OCI-LY7 (cell line): ENCODE results near the gene STK32C. TPM values are rescaled to one million over a fixed set of nuclear protein-coding genes. Genes with fewer than 3 reads are reported as not detected.

Experiments used
- BruUV-seq: library from RNA; stranded (reverse); fragments of 400-500 nt; replicated peaks from 2 replicates; lab custom pipeline; 2021; lab: Mats Ljungman, UMichigan
- CTCF ChIA-PET: fragments of 300-600 bp; sonication (Branson Sonifier 250); formaldehyde crosslinking; loops from one replicate; lab custom pipeline; 2022; ENCODE audit warnings: antibody characterized with exemption; ENCODE audit not compliant: unreplicated experiment; lab: Charles Lee
- POLR2A ChIA-PET: fragments of 300-600 bp; sonication (Branson Sonifier 250); formaldehyde crosslinking; loops from one replicate; lab custom pipeline; 2022; ENCODE audit warnings: antibody characterized with exemption; lab: Charles Lee
- DNase-seq: peaks from one replicate; pipeline ENCODE4 v3.0.0-alpha.2; 2015; ENCODE audit warnings: low spot score
- H2AFZ ChIP-seq: fragments of 200-600 bp; sonication (generic), shearing (Covaris generic); 2 replicates; pipeline ENCODE4 v1.6.1; 2014; ENCODE audit warnings: mild to moderate bottlenecking, antibody characterized with exemption, low read length, moderate library complexity
- H3K27ac ChIP-seq: fragments of 200-600 bp; sonication (generic); 2 replicates; pipeline ENCODE4 v1.5.1; 2014; ENCODE audit warnings: mixed run types, low read depth, mild to moderate bottlenecking, moderate library complexity, low read length, inconsistent platforms; ENCODE audit not compliant: poor library complexity, severe bottlenecking
- H3K36me3 ChIP-seq: fragments of 200-600 bp; sonication (generic); 2 replicates; pipeline ENCODE4 v1.6.1; 2014; ENCODE audit warnings: mild to moderate bottlenecking, antibody characterized with exemption, low read length, moderate library complexity, mixed read lengths; ENCODE audit not compliant: insufficient read depth
- H3K4me1 ChIP-seq: fragments of 200-600 bp; sonication (generic); 2 replicates; pipeline ENCODE4 v1.5.1; 2014; ENCODE audit warnings: mild to moderate bottlenecking, low read length; ENCODE audit not compliant: insufficient read depth, poor library complexity, severe bottlenecking
- H3K4me2 ChIP-seq: fragments of 200-600 bp; sonication (generic); 2 replicates; pipeline ENCODE4 v1.6.1; 2014; ENCODE audit warnings: mild to moderate bottlenecking, low read length
- H3K4me3 ChIP-seq: fragments of 200-600 bp; sonication (generic); 2 replicates; pipeline ENCODE4 v1.5.1; 2014; ENCODE audit warnings: mild to moderate bottlenecking, low read depth, low read length; ENCODE audit not compliant: poor library complexity, severe bottlenecking
- H3K79me2 ChIP-seq: fragments of 200-600 bp; sonication (generic); 2 replicates; pipeline ENCODE4 v1.6.1; 2016; ENCODE audit warnings: low read depth, mild to moderate bottlenecking, low read length, moderate library complexity, mixed read lengths; ENCODE audit not compliant: insufficient read depth
- H3K9me2 ChIP-seq: fragments of 200-600 bp; sonication (generic); 2 replicates; pipeline ENCODE4 v1.6.1; 2016; ENCODE audit warnings: mild to moderate bottlenecking, low read length, mixed read lengths; ENCODE audit not compliant: insufficient read depth
- H3K9me3 ChIP-seq: fragments of 200-600 bp; sonication (generic); 2 replicates; pipeline ENCODE4 v1.6.1; 2014; ENCODE audit warnings: mild to moderate bottlenecking, mixed run types, low read length, mixed read lengths
- H4K20me1 ChIP-seq: fragments of 200-600 bp; sonication (generic); 2 replicates; pipeline ENCODE4 v1.6.1; 2014; ENCODE audit warnings: mild to moderate bottlenecking, antibody characterized with exemption, low read length, moderate library complexity, mixed read lengths; ENCODE audit not compliant: insufficient read depth
- CTCF ChIP-seq: fragments of 200-600 bp; sonication (generic); conservative IDR thresholded peaks from 2 replicates; pipeline ENCODE4 v1.5.1; 2014; ENCODE audit warnings: mild to moderate bottlenecking, antibody characterized with exemption, low read length, moderate library complexity, mixed read lengths
- EZH2phosphoT487 ChIP-seq: fragments of 200-600 bp; sonication (generic); IDR thresholded peaks from 2 replicates; pipeline ENCODE4 v1.6.1; 2018; ENCODE audit warnings: low read depth, borderline replicate concordance, mild to moderate bottlenecking, mixed run types, antibody characterized with exemption, low read length, moderate library complexity, mixed read lengths
- intact Hi-C: fragments of 100-400 bp; cut with micrococcal nuclease; formaldehyde crosslinking; loops from one replicate; pipeline ENCODE4 v1.10.0; 2022; ENCODE audit not compliant: unreplicated experiment
- total RNA-seq, 2 experiments: library from RNA; depleted of rRNA in 1 of 2; stranded (reverse); fragments of >200 nt in 1 of 2; shearing (Covaris generic) in 1 of 2; gene quantifications; 2 replicates each; pipeline ENCODE4 v1.2.3, GENCODE V29; 2014 to 2022

Gene STK32C
- total RNA-seq, 2 experiments from 2014 or later, result 13.1 to 30.4 TPM

GRCh38 chr10:132178672-132179545, 128.8 kb downstream of the STK32C start:
- no TSS peak for BruUV-seq
- TF ChIP-seq EZH2phosphoT487, result no peak
- no peak for TF ChIP-seq CTCF

GRCh38 chr10:132178046-132178445, 129.7 kb downstream of the STK32C start:
- no TSS peak for BruUV-seq
- CTCF ChIA-PET, result no interaction called here
- H3K36me3 ChIP-seq, result no peaks in the 10 kb centered on the region
- no peak overlapping the region for H2AFZ ChIP-seq
- no peaks in the 10 kb centered on the region for H3K79me2 ChIP-seq
- no peak overlapping the region for H3K4me3 ChIP-seq
- no peak for DNase-seq
- H3K4me2 ChIP-seq, result no peak overlapping the region
- TF ChIP-seq CTCF (no peak), EZH2phosphoT487 (no peak)
- H3K9me3 ChIP-seq, result 0 out of 2 replicates have a peak, but pooled peaks cover 4% of the 10 kb centered on the region
- H4K20me1 ChIP-seq, result no peaks in the 10 kb centered on the region
- H3K4me1 ChIP-seq, result no peaks in the 10 kb centered on the region
- H3K27ac ChIP-seq, result no peak overlapping the region
- intact Hi-C loops, result no loop called here
- no peaks in the 10 kb centered on the region for H3K9me2 ChIP-seq
- POLR2A ChIA-PET, result no interaction called here

More at GRCh38 chr10:132178672-132179545, 128.8 kb downstream of the STK32C start:
- CTCF ChIA-PET, result no interaction called here
- Histone ChIP-seq H3K9me3 (0 out of 2 replicates have a peak, but pooled peaks cover 4% of the 10 kb centered on the region), H4K20me1 (no peaks in the 10 kb centered on the region), H3K4me3 (no peak overlapping the region), H3K79me2 (no peaks in the 10 kb centered on the region), H3K4me2 (no peak overlapping the region), H3K27ac (no peak overlapping the region), H3K4me1 (no peaks in the 10 kb centered on the region), H2AFZ (no peak overlapping the region), H3K36me3 (no peaks in the 10 kb centered on the region), H3K9me2 (no peaks in the 10 kb centered on the region)
- intact Hi-C loops, result no loop called here
- POLR2A ChIA-PET, result no interaction called here
- no peak for DNase-seq
